ENCODE data around the gene GNAS-AS1. TPM values are rescaled to one million over a fixed set of nuclear protein-coding genes. Genes with fewer than 3 reads are reported as not detected.

Gene GNAS-AS1
- total RNA-seq, 2 experiments from 2014 or later: 0.65 to 1.0 TPM

- Mint-ChIP-seq H3K27ac (no peak overlapping the region), H3K4me3 (no peak overlapping the region), H3K4me1 (no peaks in the 10 kb centered on the region), H3K9me3 (no peaks in the 10 kb centered on the region), H3K27me3 (peaks cover 23% of the 10 kb centered on the region), H3K36me3 (ENCODE audit: low read depth) (no peaks in the 10 kb centered on the region)
- POLR2A ChIA-PET: interaction anchor here (1.5 kb wide), 1 partner anchor 137 kb away, joined by 3 read pairs; the partner anchor contains the start of gene STX16
- CTCF ChIA-PET: no interaction called here
- DNase-seq: no peak
These were observed 63.3 kb downstream of the GNAS-AS1 start for GRCh38 chr20:58787211-58788005.

GRCh38 chr20:58784321-58785074, 66.2 kb downstream of the GNAS-AS1 start:
- peaks cover 39% of the 10 kb centered on the region for H3K27me3 Mint-ChIP-seq
- no peak for DNase-seq
- no peak overlapping the region for H3K4me3 Mint-ChIP-seq

GRCh38 chr20:58783511-58784011, 67.1 kb downstream of the GNAS-AS1 start:
- peaks cover 37% of the 10 kb centered on the region for H3K27me3 Mint-ChIP-seq
- no peaks in the 10 kb centered on the region for H3K4me1 Mint-ChIP-seq
- DNase-seq: no peak
- H3K27ac Mint-ChIP-seq: no peak overlapping the region
- H3K36me3 Mint-ChIP-seq (ENCODE audit: low read depth): no peaks in the 10 kb centered on the region
- no peaks in the 10 kb centered on the region for H3K9me3 Mint-ChIP-seq
- CTCF ChIA-PET: no interaction called here
- H3K4me3 Mint-ChIP-seq: no peak overlapping the region
- POLR2A ChIA-PET: no interaction called here

More at GRCh38 chr20:58784321-58785074, 66.2 kb downstream of the GNAS-AS1 start:
- Mint-ChIP-seq H3K27ac (no peak overlapping the region), H3K36me3 (ENCODE audit: low read depth) (no peaks in the 10 kb centered on the region), H3K4me1 (no peaks in the 10 kb centered on the region), H3K9me3 (no peaks in the 10 kb centered on the region)
- CTCF ChIA-PET: no interaction called here
- POLR2A ChIA-PET: no interaction called here

- Mint-ChIP-seq H3K36me3 (ENCODE audit: low read depth) (no peaks in the 10 kb centered on the region), H3K4me3 (no peak overlapping the region), H3K27ac (no peak overlapping the region), H3K27me3 (peaks cover 41% of the 10 kb centered on the region), H3K9me3 (no peaks in the 10 kb centered on the region), H3K4me1 (no peaks in the 10 kb centered on the region)
- POLR2A ChIA-PET: no interaction called here
- no peak for DNase-seq
- CTCF ChIA-PET: no interaction called here
These were observed 69.6 kb downstream of the GNAS-AS1 start for GRCh38 chr20:58781138-58781537.

GRCh38 chr20:58778760-58779159, 71.9 kb downstream of the GNAS-AS1 start:
- no peaks in the 10 kb centered on the region for H3K4me1 Mint-ChIP-seq
- H3K27me3 Mint-ChIP-seq: peaks cover 47% of the 10 kb centered on the region
- POLR2A ChIA-PET: no interaction called here
- CTCF ChIA-PET: no interaction called here
- no peaks in the 10 kb centered on the region for H3K36me3 Mint-ChIP-seq (ENCODE audit: low read depth)
- no peak for DNase-seq
- H3K27ac Mint-ChIP-seq: no peak overlapping the region
- H3K9me3 Mint-ChIP-seq: no peaks in the 10 kb centered on the region
- H3K4me3 Mint-ChIP-seq: no peak overlapping the region

GRCh38 chr20:58777657-58778056, 73.0 kb downstream of the GNAS-AS1 start:
- H3K4me1 Mint-ChIP-seq: no peaks in the 10 kb centered on the region
- no peak overlapping the region for H3K27ac Mint-ChIP-seq
- no peak for DNase-seq
- H3K36me3 Mint-ChIP-seq (ENCODE audit: low read depth): no peaks in the 10 kb centered on the region
- H3K27me3 Mint-ChIP-seq: peaks cover 44% of the 10 kb centered on the region
- ChIA-PET POLR2A (no interaction called here), CTCF (no interaction called here)
- no peak overlapping the region for H3K4me3 Mint-ChIP-seq
- no peaks in the 10 kb centered on the region for H3K9me3 Mint-ChIP-seq

- ChIA-PET CTCF (no interaction called here), POLR2A (no interaction called here)
- Mint-ChIP-seq H3K27me3 (peaks cover 33% of the 10 kb centered on the region), H3K4me1 (no peaks in the 10 kb centered on the region), H3K4me3 (no peak overlapping the region), H3K36me3 (ENCODE audit: low read depth) (no peaks in the 10 kb centered on the region), H3K9me3 (no peaks in the 10 kb centered on the region), H3K27ac (no peak overlapping the region)
- no peak for DNase-seq
These were observed 74.6 kb downstream of the GNAS-AS1 start for GRCh38 chr20:58776109-58776508.

- no peak overlapping the region for H3K4me3 Mint-ChIP-seq
- no peak overlapping the region for H3K27ac Mint-ChIP-seq
- H3K27me3 Mint-ChIP-seq: peaks cover 35% of the 10 kb centered on the region
- no peaks in the 10 kb centered on the region for H3K4me1 Mint-ChIP-seq
- DNase-seq: no peak
- ChIA-PET CTCF (no interaction called here), POLR2A (no interaction called here)
- H3K36me3 Mint-ChIP-seq (ENCODE audit: low read depth): no peaks in the 10 kb centered on the region
- no peaks in the 10 kb centered on the region for H3K9me3 Mint-ChIP-seq
These were observed 75.3 kb downstream of the GNAS-AS1 start for GRCh38 chr20:58775371-58775770.

GRCh38 chr20:58774667-58775263, 75.9 kb downstream of the GNAS-AS1 start:
- DNase-seq: no peak
- no peaks in the 10 kb centered on the region for H3K9me3 Mint-ChIP-seq
- POLR2A ChIA-PET: no interaction called here
- H3K4me3 Mint-ChIP-seq: no peak overlapping the region
- no peak overlapping the region for H3K27ac Mint-ChIP-seq
- H3K27me3 Mint-ChIP-seq: peaks cover 35% of the 10 kb centered on the region
- no peaks in the 10 kb centered on the region for H3K36me3 Mint-ChIP-seq (ENCODE audit: low read depth)
- no peaks in the 10 kb centered on the region for H3K4me1 Mint-ChIP-seq
- CTCF ChIA-PET: no interaction called here

GRCh38 chr20:58774214-58774613, 76.5 kb downstream of the GNAS-AS1 start:
- DNase-seq: no peak
- ChIA-PET POLR2A (no interaction called here), CTCF (no interaction called here)
- no peaks in the 10 kb centered on the region for H3K4me1 Mint-ChIP-seq
- H3K36me3 Mint-ChIP-seq (ENCODE audit: low read depth): no peaks in the 10 kb centered on the region
- H3K27me3 Mint-ChIP-seq: peaks cover 37% of the 10 kb centered on the region
- no peaks in the 10 kb centered on the region for H3K9me3 Mint-ChIP-seq
- H3K4me3 Mint-ChIP-seq: no peak overlapping the region
- H3K27ac Mint-ChIP-seq: no peak overlapping the region

GRCh38 chr20:58772786-58773185, 77.9 kb downstream of the GNAS-AS1 start:
- no peak for DNase-seq
- H3K36me3 Mint-ChIP-seq (ENCODE audit: low read depth): no peaks in the 10 kb centered on the region
- H3K27me3 Mint-ChIP-seq: peaks cover 37% of the 10 kb centered on the region
- POLR2A ChIA-PET: no interaction called here
- H3K4me1 Mint-ChIP-seq: no peaks in the 10 kb centered on the region
- CTCF ChIA-PET: no interaction called here
- no peaks in the 10 kb centered on the region for H3K9me3 Mint-ChIP-seq
- H3K4me3 Mint-ChIP-seq: no peak overlapping the region
- H3K27ac Mint-ChIP-seq: no peak overlapping the region
